Measurements from ENCODE around the gene AQP9.
A peak's percentile ranks its signal among the peaks of the same experiment; 100 is the strongest.
"Not testable (repeated sequence)": the region's sequence is repeated elsewhere in the genome, so short reads cannot be mapped to it uniquely, and the experiment has no call there.

Gene AQP9

DNA sequence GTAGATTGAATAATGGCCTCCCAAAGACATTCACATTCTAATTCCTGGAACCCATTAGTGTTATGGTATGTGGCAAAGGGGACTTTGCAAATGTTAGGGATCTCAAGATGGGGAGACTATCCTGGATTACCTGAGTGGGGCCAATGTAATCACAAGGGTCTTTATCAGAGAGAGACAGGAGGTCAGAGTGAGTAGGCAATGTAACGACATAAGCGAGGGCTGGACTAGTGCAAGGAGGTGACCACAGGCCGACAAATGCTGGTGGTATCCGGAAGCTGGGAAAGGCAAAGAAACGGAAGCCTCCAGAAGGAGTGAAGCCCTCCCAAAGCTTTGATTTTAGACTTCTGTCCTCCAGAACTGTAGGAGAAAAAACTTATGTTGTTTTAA lies 26.5 kb upstream of the AQP9 start:
- H3K4me3 ChIP-seq (ENCODE audit: low read length), result no peak overlapping the region
- TF ChIP-seq, protein P1, sequence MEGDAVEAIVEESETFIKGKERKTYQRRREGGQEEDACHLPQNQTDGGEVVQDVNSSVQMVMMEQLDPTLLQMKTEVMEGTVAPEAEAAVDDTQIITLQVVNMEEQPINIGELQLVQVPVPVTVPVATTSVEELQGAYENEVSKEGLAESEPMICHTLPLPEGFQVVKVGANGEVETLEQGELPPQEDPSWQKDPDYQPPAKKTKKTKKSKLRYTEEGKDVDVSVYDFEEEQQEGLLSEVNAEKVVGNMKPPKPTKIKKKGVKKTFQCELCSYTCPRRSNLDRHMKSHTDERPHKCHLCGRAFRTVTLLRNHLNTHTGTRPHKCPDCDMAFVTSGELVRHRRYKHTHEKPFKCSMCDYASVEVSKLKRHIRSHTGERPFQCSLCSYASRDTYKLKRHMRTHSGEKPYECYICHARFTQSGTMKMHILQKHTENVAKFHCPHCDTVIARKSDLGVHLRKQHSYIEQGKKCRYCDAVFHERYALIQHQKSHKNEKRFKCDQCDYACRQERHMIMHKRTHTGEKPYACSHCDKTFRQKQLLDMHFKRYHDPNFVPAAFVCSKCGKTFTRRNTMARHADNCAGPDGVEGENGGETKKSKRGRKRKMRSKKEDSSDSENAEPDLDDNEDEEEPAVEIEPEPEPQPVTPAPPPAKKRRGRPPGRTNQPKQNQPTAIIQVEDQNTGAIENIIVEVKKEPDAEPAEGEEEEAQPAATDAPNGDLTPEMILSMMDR (conservative IDR thresholded peaks at IDR 0.05; ENCODE audit: low read length), result no peak
- no peak for DNase-seq (ENCODE audit: low read depth)

DNA sequence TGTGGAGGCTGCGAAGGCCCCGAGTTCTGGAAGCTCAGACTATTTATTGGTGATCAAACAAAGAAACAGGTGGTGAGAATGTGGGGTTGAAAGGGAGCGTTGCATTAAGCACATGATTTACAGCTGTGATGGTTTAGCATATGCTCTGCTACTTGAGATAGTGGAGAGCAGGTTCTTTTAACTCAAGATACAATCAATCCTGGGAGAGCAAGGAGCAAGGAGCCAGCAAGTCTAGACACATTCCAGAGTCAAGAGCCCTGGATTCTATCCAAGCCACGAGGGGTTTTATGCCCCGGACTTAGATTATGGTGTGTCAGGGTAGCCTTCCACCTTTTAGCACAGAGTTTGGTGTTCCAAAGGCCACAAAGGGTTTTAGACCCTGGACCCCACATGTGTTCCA lies 24.8 kb upstream of the AQP9 start:
- not testable (repeated sequence) for H3K4me3 ChIP-seq (ENCODE audit: low read length); DNase-seq (ENCODE audit: low read depth)

DNA sequence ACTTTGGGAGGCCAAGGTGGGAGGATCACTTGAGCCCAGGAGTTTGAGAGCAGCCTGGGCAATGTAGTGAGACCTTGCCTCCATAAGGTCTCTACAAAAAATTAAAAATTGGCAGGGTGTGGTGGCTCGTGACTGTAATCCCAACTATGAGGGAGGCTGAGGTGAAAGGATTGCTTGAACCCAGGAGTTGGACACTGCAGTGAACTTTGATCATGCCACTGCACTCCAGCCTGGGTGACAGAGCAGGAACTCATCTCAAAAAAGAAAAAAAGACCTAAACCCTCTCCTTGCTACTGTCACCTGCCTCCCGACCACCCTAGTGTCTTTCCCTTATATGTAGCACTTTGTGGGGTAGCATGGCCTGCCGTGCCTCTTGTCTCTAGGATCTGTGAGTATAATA lies 23.8 kb upstream of the AQP9 start:
- TF ChIP-seq, protein P1 (conservative IDR thresholded peaks at IDR 0.05; ENCODE audit: low read length), result no peak
- DNase-seq (ENCODE audit: low read depth), result no peak
- no peak overlapping the region for H3K4me3 ChIP-seq (ENCODE audit: low read length)

DNA sequence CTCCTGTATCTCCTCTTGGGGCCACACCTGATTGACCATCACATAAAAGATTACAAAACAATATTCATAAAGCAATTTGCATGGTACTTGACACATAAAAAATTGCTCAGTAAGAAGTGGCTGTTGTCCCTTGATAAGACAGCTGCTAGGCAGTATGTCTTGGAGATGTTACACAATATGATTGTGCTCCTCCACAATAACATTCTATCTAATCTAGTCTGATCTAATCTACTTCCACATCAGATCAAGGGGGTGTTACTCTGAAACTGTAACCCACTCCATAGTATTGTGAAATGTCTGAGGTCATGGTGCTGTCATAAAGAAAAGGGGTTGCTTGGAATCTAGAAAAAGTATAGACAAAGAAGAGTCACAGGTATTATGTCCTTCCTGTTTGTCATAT lies 23.4 kb upstream of the AQP9 start:
- no peak overlapping the region for H3K4me3 ChIP-seq (ENCODE audit: low read length)
- TF ChIP-seq, protein P1 (conservative IDR thresholded peaks at IDR 0.05; ENCODE audit: low read length), result no peak
- no peak for DNase-seq (ENCODE audit: low read depth)

DNA sequence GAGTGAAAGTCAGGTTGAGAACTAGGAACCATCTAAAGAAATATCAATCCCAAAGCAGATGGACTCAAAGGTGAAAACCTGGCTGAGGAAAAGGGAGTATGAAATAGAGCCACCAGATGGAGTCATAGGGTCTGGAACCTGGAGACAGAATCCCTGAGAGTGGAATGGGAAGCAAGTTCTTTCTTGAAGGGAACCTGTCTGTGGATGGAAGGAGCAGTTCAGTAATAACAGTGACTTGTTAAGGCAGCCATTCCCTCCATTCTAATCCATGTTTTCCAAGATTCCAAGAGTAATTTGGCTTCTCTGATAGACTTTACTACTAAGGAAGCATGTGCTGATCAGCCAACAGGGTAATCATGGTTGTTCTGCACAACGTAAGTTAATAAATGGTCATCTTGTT lies 22.5 kb upstream of the AQP9 start:
- no peak overlapping the region for H3K4me3 ChIP-seq (ENCODE audit: low read length)
- peak; percentile 22 for DNase-seq (ENCODE audit: low read depth)
- TF ChIP-seq, protein P1 (conservative IDR thresholded peaks at IDR 0.05; ENCODE audit: low read length), result peak; percentile 54

DNA sequence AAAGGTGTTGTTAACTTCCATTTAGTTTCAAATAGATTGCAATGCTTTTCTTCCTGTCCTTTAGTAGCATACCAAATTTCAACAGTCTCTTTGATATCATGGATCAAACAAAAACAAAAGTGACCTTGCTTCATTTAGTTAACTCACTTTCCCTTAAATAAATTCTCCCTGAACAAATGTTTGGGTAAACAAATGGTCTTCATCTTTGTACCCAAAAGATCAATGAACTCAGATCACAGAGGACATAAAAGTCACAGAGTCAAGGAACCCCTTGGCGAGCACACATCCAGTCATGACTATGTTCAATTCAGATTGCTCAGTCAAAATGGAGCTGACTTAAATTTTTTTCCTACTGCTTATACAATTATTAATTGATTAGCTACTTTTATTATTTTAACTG lies 20.6 kb upstream of the AQP9 start:
- TF ChIP-seq, protein P1 (conservative IDR thresholded peaks at IDR 0.05; ENCODE audit: low read length), result no peak
- no peak overlapping the region for H3K4me3 ChIP-seq (ENCODE audit: low read length)
- DNase-seq (ENCODE audit: low read depth), result no peak

DNA sequence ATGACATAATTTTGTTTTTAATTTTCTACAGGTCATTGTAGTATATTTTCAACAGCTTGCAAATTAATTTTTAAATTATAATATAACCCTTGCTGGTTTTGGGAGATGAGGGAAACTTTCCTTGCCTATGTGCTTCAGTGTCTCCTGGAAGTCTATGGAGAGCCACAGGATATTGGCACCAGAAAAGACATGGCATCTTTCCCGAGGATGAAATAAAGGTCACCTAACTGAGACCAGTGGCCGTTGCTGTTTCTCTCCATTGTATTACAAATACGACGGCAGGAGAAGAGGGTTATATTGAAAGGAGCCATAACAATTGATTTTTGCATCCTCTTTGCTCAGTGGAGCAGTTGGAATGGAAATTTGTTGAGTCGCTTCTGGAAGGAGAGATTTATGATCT lies 19.9 kb upstream of the AQP9 start:
- no peak for DNase-seq (ENCODE audit: low read depth)
- TF ChIP-seq, protein P1 (conservative IDR thresholded peaks at IDR 0.05; ENCODE audit: low read length), result no peak
- no peak overlapping the region for H3K4me3 ChIP-seq (ENCODE audit: low read length)

DNA sequence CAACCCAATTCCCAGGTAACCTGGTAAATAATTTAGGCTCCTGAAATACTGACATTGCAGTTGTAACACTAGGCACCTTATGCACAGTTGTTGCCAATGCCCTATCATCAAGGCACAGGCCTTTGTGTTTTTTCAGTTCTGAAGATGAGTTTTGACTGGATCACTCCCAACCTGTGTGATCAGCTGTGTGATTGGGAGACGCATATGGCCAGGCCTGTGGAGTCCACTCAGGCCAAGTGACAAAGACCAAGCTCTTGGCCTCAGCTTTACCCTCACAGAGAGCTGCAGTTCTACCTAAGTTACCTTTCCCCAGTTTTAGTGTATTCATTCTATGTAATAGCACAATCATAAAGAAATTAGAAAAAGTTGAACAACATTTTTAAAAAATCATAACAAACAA lies 19.2 kb upstream of the AQP9 start:
- TF ChIP-seq, protein P1 (conservative IDR thresholded peaks at IDR 0.05; ENCODE audit: low read length), result no peak
- H3K4me3 ChIP-seq (ENCODE audit: low read length), result no peak overlapping the region
- no peak for DNase-seq (ENCODE audit: low read depth)
